ENCODE data around the gene HMG20A. TPM values are rescaled to one million over a fixed set of nuclear protein-coding genes. Genes with fewer than 3 reads are reported as not detected.

Gene HMG20A
- polyA plus RNA-seq, 3 donors: 11.6 to 26.4 (median 17.7) TPM

- DNase-seq: no peak
- H3K9ac ChIP-seq (ENCODE audit: insufficient read depth, low read length, poor library complexity, severe bottlenecking): no peak overlapping the region
- Mint-ChIP-seq H3K27ac (no peak overlapping the region), H3K4me1 (peaks cover 4% of the 10 kb centered on the region), H3K4me3 (no peak overlapping the region), H3K27me3 (ENCODE audit: low read depth in 3 of 3) (no peaks in the 10 kb centered on the region), H3K36me3 (peaks cover 67 to 86% of the 10 kb centered on the region in 2 donors), H3K9me3 (no peaks in the 10 kb centered on the region)
- intact Hi-C loops (cut with micrococcal nuclease): no loop called here
- no peaks in the 10 kb centered on the region for H3K79me2 ChIP-seq (ENCODE audit: insufficient read depth, low read length)
- H4K20me1 ChIP-seq (ENCODE audit: insufficient read depth, low read length): no peaks in the 10 kb centered on the region
- H3K4me3 ChIP-seq (replicated peaks in 1 of 3; ENCODE audit: low read depth in 2 of 3, low read length in 3 of 3): no peak overlapping the region
- no peak for TF ChIP-seq CTCF (IDR thresholded peaks at IDR 0.05)
- no peaks in the 10 kb centered on the region for H3K4me1 ChIP-seq (ENCODE audit: control insufficient read depth in 1 of 2, insufficient read depth in 2 of 2, low read length in 2 of 2)
- no peaks in the 10 kb centered on the region for H3K9me3 ChIP-seq (replicated peaks in 1 of 2; ENCODE audit: control insufficient read depth in 1 of 2, insufficient read depth in 1 of 2, low read length in 2 of 2)
- no peak overlapping the region for H3K27ac ChIP-seq (ENCODE audit: low read depth in 1 of 2, low read length in 2 of 2)
- H3K4me2 ChIP-seq (replicated peaks; ENCODE audit: extremely low read depth, low read length, poor library complexity, severe bottlenecking): no peak overlapping the region
- no peak overlapping the region for H2AFZ ChIP-seq (ENCODE audit: insufficient read depth, low read depth, low read length, poor library complexity, severe bottlenecking)
- WGBS (ENCODE audit: insufficient coverage): no CpG with 5 or more reads among the region's 1 CpG
- peaks cover 51 to 97% of the 10 kb centered on the region in 2 donors for H3K36me3 ChIP-seq (replicated peaks in 1 of 2; ENCODE audit: control insufficient read depth in 1 of 2, insufficient read depth in 2 of 2, low read length in 2 of 2)
- no peaks in the 10 kb centered on the region for H3K27me3 ChIP-seq (ENCODE audit: control insufficient read depth in 2 of 2, insufficient read depth in 2 of 2, low read length in 2 of 2)
Measured at GRCh38 chr15:77476995-77477394, 56.3 kb downstream of the HMG20A start.

- no peaks in the 10 kb centered on the region for H3K9me3 Mint-ChIP-seq
- no peaks in the 10 kb centered on the region for H3K27me3 Mint-ChIP-seq (ENCODE audit: low read depth in 3 of 3)
- Histone ChIP-seq H3K4me1 (ENCODE audit: control insufficient read depth in 1 of 2, insufficient read depth in 2 of 2, low read length in 2 of 2) (no peaks in the 10 kb centered on the region), H3K4me2 (replicated peaks; ENCODE audit: extremely low read depth, low read length, poor library complexity, severe bottlenecking) (no peak overlapping the region), H3K27me3 (ENCODE audit: control insufficient read depth in 2 of 2, insufficient read depth in 2 of 2, low read length in 2 of 2) (no peaks in the 10 kb centered on the region), H3K4me3 (replicated peaks in 1 of 3; ENCODE audit: low read depth in 2 of 3, low read length in 3 of 3) (no peak overlapping the region), H3K9ac (ENCODE audit: insufficient read depth, low read length, poor library complexity, severe bottlenecking) (no peak overlapping the region), H4K20me1 (ENCODE audit: insufficient read depth, low read length) (no peaks in the 10 kb centered on the region), H3K36me3 (replicated peaks in 1 of 2; ENCODE audit: control insufficient read depth in 1 of 2, insufficient read depth in 2 of 2, low read length in 2 of 2) (peaks cover 54 to 98% of the 10 kb centered on the region in 2 donors), H2AFZ (ENCODE audit: insufficient read depth, low read depth, low read length, poor library complexity, severe bottlenecking) (no peak overlapping the region), H3K27ac (ENCODE audit: low read depth in 1 of 2, low read length in 2 of 2) (no peak overlapping the region), H3K9me3 (replicated peaks in 1 of 2; ENCODE audit: control insufficient read depth in 1 of 2, insufficient read depth in 1 of 2, low read length in 2 of 2) (no peaks in the 10 kb centered on the region), H3K79me2 (ENCODE audit: insufficient read depth, low read length) (no peaks in the 10 kb centered on the region)
- intact Hi-C loops (cut with micrococcal nuclease): no loop called here
- peaks cover 4% of the 10 kb centered on the region for H3K4me1 Mint-ChIP-seq
- no peak overlapping the region for H3K27ac Mint-ChIP-seq
- H3K36me3 Mint-ChIP-seq: peaks cover 68 to 86% of the 10 kb centered on the region in 2 donors
- no peak for TF ChIP-seq CTCF (IDR thresholded peaks at IDR 0.05)
- no peak overlapping the region for H3K4me3 Mint-ChIP-seq
- WGBS (ENCODE audit: insufficient coverage): 89% methylated on average over 6 of the region's 8 CpGs
- DNase-seq: no peak
Measured at GRCh38 chr15:77478051-77478450, 57.4 kb downstream of the HMG20A start.

Data from CD14-positive monocyte (primary cell).